Erythroblast (primary cell): Measurements from ENCODE around the gene DNAJC11.

Experiments
- DNase-seq, 2 experiments: peaks; one replicate each; lab custom pipeline; 2025; lab: John Stamatoyannopoulos, UW
- GATA1 ChIP-seq: IDR thresholded peaks from 2 replicates; pipeline ENCODE4 v1.6.1; 2011; ENCODE audit warnings: low read depth, mild to moderate bottlenecking, control low read depth, low read length, moderate library complexity
- POLR2A ChIP-seq: IDR thresholded peaks from 2 replicates; pipeline ENCODE4 v1.6.1; 2011; ENCODE audit warnings: mild to moderate bottlenecking, low read length

The DNAJC11 gene

GRCh38 chr1:6683434-6683833 is 18.2 kb downstream of the DNAJC11 start:
- no peak for TF ChIP-seq POLR2A
- no peak for DNase-seq

- no peak for DNase-seq
- TF ChIP-seq POLR2A = no peak
- TF ChIP-seq GATA1 = no peak
Measured at GRCh38 chr1:6675941-6676340, 25.7 kb downstream of the DNAJC11 start.

- DNase-seq = no peak
- TF ChIP-seq GATA1 = no peak
- TF ChIP-seq POLR2A = no peak
Measured at GRCh38 chr1:6674771-6675170, 26.8 kb downstream of the DNAJC11 start.

GRCh38 chr1:6673816-6674398 is 27.7 kb downstream of the DNAJC11 start:
- peak in 1 of 2 experiments; percentile 17 for DNase-seq
- TF ChIP-seq GATA1 (no peak), POLR2A (no peak)

- TF ChIP-seq POLR2A (peak; percentile 40), GATA1 (peak; percentile 91)
- peak; percentile 93 to 99 for DNase-seq
Measured at GRCh38 chr1:6672558-6672957, 29.1 kb downstream of the DNAJC11 start.

- TF ChIP-seq POLR2A (no peak), GATA1 (no peak)
- DNase-seq = no peak
Measured at GRCh38 chr1:6668503-6668902, 33.1 kb downstream of the DNAJC11 start.

- DNase-seq = peak; percentile 44 to 48
- TF ChIP-seq POLR2A (no peak), GATA1 (no peak)
Measured at GRCh38 chr1:6667139-6667538, 34.5 kb downstream of the DNAJC11 start.

GRCh38 chr1:6666696-6667095 is 34.9 kb downstream of the DNAJC11 start:
- TF ChIP-seq POLR2A (no peak), GATA1 (peak; percentile 76)
- DNase-seq = peak; percentile 87 to 95

GRCh38 chr1:6662468-6662867 is 39.1 kb downstream of the DNAJC11 start:
- DNase-seq = peak in 1 of 2 experiments; percentile 43

GRCh38 chr1:6660415-6661049 is 41.1 kb downstream of the DNAJC11 start:
- DNase-seq = no peak
- TF ChIP-seq POLR2A = no peak
- no peak for TF ChIP-seq GATA1

GRCh38 chr1:6658359-6659060 is 43.1 kb downstream of the DNAJC11 start:
- DNase-seq = no peak
- TF ChIP-seq POLR2A (no peak), GATA1 (no peak)

GRCh38 chr1:6657138-6657537 is 44.5 kb downstream of the DNAJC11 start:
- no peak for DNase-seq
- no peak for TF ChIP-seq GATA1
- TF ChIP-seq POLR2A = no peak

- DNase-seq = no peak
- no peak for TF ChIP-seq GATA1
Measured at GRCh38 chr1:6653436-6654290, 48.0 kb downstream of the DNAJC11 start.

GRCh38 chr1:6652986-6653385 is 48.6 kb downstream of the DNAJC11 start:
- TF ChIP-seq POLR2A (no peak), GATA1 (no peak)
- DNase-seq = no peak

GRCh38 chr1:6651909-6652308 is 49.7 kb downstream of the DNAJC11 start:
- DNase-seq = no peak
- TF ChIP-seq POLR2A (no peak), GATA1 (no peak)
